CD4-positive, CD25-positive, alpha-beta regulatory T cell (primary cell): ENCODE results near the gene LRRC4B. TPM values are rescaled to one million over a fixed set of nuclear protein-coding genes. Genes with fewer than 3 reads are reported as not detected.

Experiments used
- ATAC-seq, 2 donors: fragments of 150-1000 bp; cut with Tn5 transposase; one replicate each; pipeline ENCODE4 v1.10.0; 2021; ENCODE audit warnings: low read depth in 2 of 2, moderate number of reproducible peaks in 2 of 2, moderate library complexity in 1 of 2
- DNase-seq, 3 donors: peaks; one replicate each; pipeline versions ENCODE4 v3.0.0 to v3.0.0-alpha.2; 2012 to 2022; ENCODE audit warnings: mixed read lengths in 1 of 3
- H3K27ac ChIP-seq: one replicate; pipeline ENCODE4 v1.7.0; 2013; ENCODE audit warnings: mild to moderate bottlenecking, low read length; ENCODE audit not compliant: insufficient read depth, poor library complexity, severe bottlenecking
- H3K27me3 ChIP-seq: one replicate; pipeline ENCODE4 v1.7.0; 2013; ENCODE audit warnings: low read length; ENCODE audit not compliant: control insufficient read depth, insufficient read depth
- H3K36me3 ChIP-seq: one replicate; pipeline ENCODE4 v1.7.0; 2013; ENCODE audit warnings: mild to moderate bottlenecking, low read length, moderate library complexity; ENCODE audit not compliant: control insufficient read depth, insufficient read depth
- H3K4me1 ChIP-seq: 2 replicates; pipeline ENCODE4 v1.7.0; 2013; ENCODE audit warnings: mild to moderate bottlenecking, low read length; ENCODE audit not compliant: insufficient read depth, control insufficient read depth, poor library complexity, severe bottlenecking
- H3K4me3 ChIP-seq: one replicate; pipeline ENCODE4 v1.7.0; 2013; ENCODE audit warnings: low read depth, mild to moderate bottlenecking, low read length, moderate library complexity
- H3K9me3 ChIP-seq, 2 experiments: 1 replicate in 1 of 2; 2 replicates in 1 of 2; pipeline ENCODE4 v1.7.0; 2013; ENCODE audit warnings: low read length in 2 of 2, mild to moderate bottlenecking in 1 of 2, moderate library complexity in 1 of 2; ENCODE audit not compliant: control insufficient read depth in 2 of 2
- H3K27ac Mint-ChIP-seq, 3 donors: one replicate each; pipeline ENCODE4 v1.8.0; 2020 to 2022; ENCODE audit warnings: mild to moderate bottlenecking in 3 of 3, mixed read lengths in 3 of 3, moderate library complexity in 2 of 3
- H3K27me3 Mint-ChIP-seq: one replicate; pipeline ENCODE4 v1.8.0; 2022; ENCODE audit warnings: mild to moderate bottlenecking, mixed read lengths
- H3K36me3 Mint-ChIP-seq: one replicate; pipeline ENCODE4 v1.8.0; 2020; ENCODE audit warnings: mixed read lengths
- H3K4me1 Mint-ChIP-seq, 4 donors: one replicate each; pipeline ENCODE4 v1.8.0; 2020 to 2022; ENCODE audit warnings: mixed read lengths in 4 of 4, mild to moderate bottlenecking in 1 of 4
- H3K4me3 Mint-ChIP-seq, 4 donors: one replicate each; pipeline ENCODE4 v1.8.0; 2020 to 2022; ENCODE audit warnings: mild to moderate bottlenecking in 4 of 4, mixed read lengths in 4 of 4, moderate library complexity in 3 of 4
- H3K9me3 Mint-ChIP-seq, 7 donors: one replicate each; pipeline ENCODE4 v1.8.0; 2020 to 2022; ENCODE audit warnings: mixed read lengths in 7 of 7, mild to moderate bottlenecking in 3 of 7, moderate library complexity in 2 of 7
- polyA plus RNA-seq, 4 donors: library from polyadenylated mRNA; unstranded; fragments of 300-500 nt; fragmentation: Illumina TruSeq; gene quantifications; one replicate each; pipeline ENCODE4 v1.2.3, GENCODE V29; 2021
- total RNA-seq: library from RNA; stranded (reverse); gene quantifications from one replicate; pipeline ENCODE4 v1.2.3, GENCODE V29; 2022

The LRRC4B gene
- total and polyA plus RNA-seq, 5 donors from 2014 or later: not detected

GRCh38 chr19:50518091-50519005, 49.9 kb downstream of the LRRC4B start:
- Mint-ChIP-seq H3K27me3 (peaks cover 7% of the 10 kb centered on the region), H3K27ac (no peak overlapping the region), H3K9me3 (peaks cover 0 to 2% (median 0%) of the 10 kb centered on the region in 7 donors), H3K4me3 (no peak overlapping the region), H3K36me3 (no peaks in the 10 kb centered on the region), H3K4me1 (no peaks in the 10 kb centered on the region)
- no peak for ATAC-seq
- no peaks in the 10 kb centered on the region for H3K4me1 ChIP-seq
- DNase-seq: no peak
- H3K36me3 ChIP-seq: no peaks in the 10 kb centered on the region
- no peak overlapping the region for H3K27ac ChIP-seq
- H3K27me3 ChIP-seq: no peaks in the 10 kb centered on the region
- H3K9me3 ChIP-seq: no peaks in the 10 kb centered on the region
- H3K4me3 ChIP-seq: no peak overlapping the region

DNA sequence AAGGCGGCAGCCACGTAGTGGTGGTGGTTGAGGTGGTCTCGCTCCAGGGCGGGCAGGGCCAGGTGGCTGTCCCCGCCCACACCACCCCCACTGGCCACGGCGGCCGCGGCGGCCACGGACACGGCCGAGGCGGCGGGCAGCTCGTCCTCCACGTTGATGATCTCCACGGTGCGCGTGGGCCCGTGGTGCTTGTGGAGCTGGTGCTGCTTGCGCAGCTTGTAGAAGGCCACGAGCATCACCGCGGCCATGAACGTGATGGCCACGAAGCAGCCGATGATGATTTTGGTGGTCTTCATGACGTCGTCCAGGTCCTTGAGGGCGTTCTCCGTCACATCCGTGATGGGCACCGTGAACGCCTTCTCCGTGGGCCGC, 50.5 kb downstream of the LRRC4B start:
- H3K27me3 Mint-ChIP-seq: peaks cover 7% of the 10 kb centered on the region
- Histone ChIP-seq H3K27me3 (no peaks in the 10 kb centered on the region), H3K27ac (no peak overlapping the region), H3K4me3 (no peak overlapping the region), H3K36me3 (no peaks in the 10 kb centered on the region), H3K9me3 (no peaks in the 10 kb centered on the region), H3K4me1 (no peaks in the 10 kb centered on the region)
- H3K4me1 Mint-ChIP-seq: peaks cover 0 to 2% (median 0%) of the 10 kb centered on the region in 4 donors
- H3K36me3 Mint-ChIP-seq: no peaks in the 10 kb centered on the region
- no peak for DNase-seq
- no peak overlapping the region for H3K4me3 Mint-ChIP-seq
- ATAC-seq: no peak
- peaks cover 0 to 2% (median 0%) of the 10 kb centered on the region in 7 donors for H3K9me3 Mint-ChIP-seq
- H3K27ac Mint-ChIP-seq: no peak overlapping the region

GRCh38 chr19:50516964-50517703, 51.1 kb downstream of the LRRC4B start:
- DNase-seq (no peak), ATAC-seq (no peak)
- Histone ChIP-seq H3K27me3 (no peaks in the 10 kb centered on the region), H3K27ac (no peak overlapping the region), H3K4me3 (no peak overlapping the region), H3K36me3 (no peaks in the 10 kb centered on the region), H3K9me3 (no peaks in the 10 kb centered on the region), H3K4me1 (no peaks in the 10 kb centered on the region)
- H3K4me3 Mint-ChIP-seq: no peak overlapping the region
- H3K36me3 Mint-ChIP-seq: no peaks in the 10 kb centered on the region
- peaks cover 7% of the 10 kb centered on the region for H3K27me3 Mint-ChIP-seq
- no peak overlapping the region for H3K27ac Mint-ChIP-seq
- peaks cover 0 to 2% (median 0%) of the 10 kb centered on the region in 7 donors for H3K9me3 Mint-ChIP-seq
- peaks cover 0 to 2% (median 0%) of the 10 kb centered on the region in 4 donors for H3K4me1 Mint-ChIP-seq

DNA sequence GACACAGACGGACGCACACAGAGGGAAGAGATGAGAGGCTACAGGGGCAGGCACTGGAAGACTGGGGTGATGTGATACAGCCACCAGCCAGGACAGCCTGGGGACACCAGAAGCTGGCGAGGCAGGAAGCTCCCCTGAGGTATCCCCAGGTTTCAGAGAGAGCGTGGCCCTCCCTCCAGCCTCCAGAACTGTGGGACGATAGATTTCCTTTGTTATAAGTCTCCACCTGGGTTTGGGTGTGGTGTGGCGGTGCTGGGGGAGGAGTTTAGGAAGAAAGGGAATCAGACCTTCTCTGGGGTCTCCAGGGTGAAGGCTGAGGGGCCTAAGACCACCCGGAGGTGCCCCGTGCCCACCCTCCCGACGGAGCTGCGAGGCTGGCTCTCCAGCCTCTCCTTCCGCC, 51.8 kb downstream of the LRRC4B start:
- H3K4me1 Mint-ChIP-seq: peaks cover 0 to 7% (median 1%) of the 10 kb centered on the region in 4 donors
- H3K27me3 ChIP-seq: no peaks in the 10 kb centered on the region
- H3K27ac Mint-ChIP-seq: no peak overlapping the region
- H3K27ac ChIP-seq: no peak overlapping the region
- H3K9me3 Mint-ChIP-seq: peaks cover 0 to 2% (median 0%) of the 10 kb centered on the region in 7 donors
- H3K36me3 Mint-ChIP-seq: no peaks in the 10 kb centered on the region
- H3K4me1 ChIP-seq: peaks cover 5% of the 10 kb centered on the region
- H3K4me3 ChIP-seq: no peak overlapping the region
- H3K27me3 Mint-ChIP-seq: peaks cover 11% of the 10 kb centered on the region
- ATAC-seq (no peak), DNase-seq (no peak)
- H3K4me3 Mint-ChIP-seq: no peak overlapping the region
- no peaks in the 10 kb centered on the region for H3K36me3 ChIP-seq
- no peaks in the 10 kb centered on the region for H3K9me3 ChIP-seq

DNA sequence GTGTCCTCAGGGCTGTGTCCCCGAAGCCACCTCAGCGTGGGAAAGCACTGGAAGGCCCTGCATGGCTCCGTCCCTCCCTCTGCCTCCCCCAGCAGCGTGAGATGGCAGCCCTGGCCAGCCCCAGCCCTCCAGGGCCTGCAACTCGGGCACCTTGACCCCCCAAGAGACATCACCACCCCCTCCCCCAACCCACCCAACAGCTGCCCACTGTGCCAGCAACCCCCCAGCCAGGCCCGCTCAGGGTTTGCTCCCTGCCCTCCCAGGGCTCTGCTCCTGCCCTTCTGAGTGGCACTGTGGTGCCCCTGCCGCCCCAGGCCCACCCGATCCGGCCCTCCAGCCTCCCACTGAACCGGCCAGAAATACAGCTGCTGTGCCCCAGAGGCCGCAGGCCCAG, 53.1 kb downstream of the LRRC4B start:
- ATAC-seq (no peak), DNase-seq (no peak)
- H3K36me3 Mint-ChIP-seq: no peaks in the 10 kb centered on the region
- no peak overlapping the region for H3K4me3 Mint-ChIP-seq
- no peaks in the 10 kb centered on the region for H3K27me3 ChIP-seq
- H3K4me1 Mint-ChIP-seq: peaks cover 0 to 19% (median 8%) of the 10 kb centered on the region in 4 donors
- H3K9me3 ChIP-seq: no peaks in the 10 kb centered on the region
- peaks cover 14% of the 10 kb centered on the region for H3K27me3 Mint-ChIP-seq
- H3K36me3 ChIP-seq: no peaks in the 10 kb centered on the region
- H3K27ac Mint-ChIP-seq: no peak overlapping the region
- H3K4me3 ChIP-seq: no peak overlapping the region
- no peak overlapping the region for H3K27ac ChIP-seq
- H3K9me3 Mint-ChIP-seq: peaks cover 0 to 2% (median 0%) of the 10 kb centered on the region in 7 donors
- peaks cover 16% of the 10 kb centered on the region for H3K4me1 ChIP-seq

DNA sequence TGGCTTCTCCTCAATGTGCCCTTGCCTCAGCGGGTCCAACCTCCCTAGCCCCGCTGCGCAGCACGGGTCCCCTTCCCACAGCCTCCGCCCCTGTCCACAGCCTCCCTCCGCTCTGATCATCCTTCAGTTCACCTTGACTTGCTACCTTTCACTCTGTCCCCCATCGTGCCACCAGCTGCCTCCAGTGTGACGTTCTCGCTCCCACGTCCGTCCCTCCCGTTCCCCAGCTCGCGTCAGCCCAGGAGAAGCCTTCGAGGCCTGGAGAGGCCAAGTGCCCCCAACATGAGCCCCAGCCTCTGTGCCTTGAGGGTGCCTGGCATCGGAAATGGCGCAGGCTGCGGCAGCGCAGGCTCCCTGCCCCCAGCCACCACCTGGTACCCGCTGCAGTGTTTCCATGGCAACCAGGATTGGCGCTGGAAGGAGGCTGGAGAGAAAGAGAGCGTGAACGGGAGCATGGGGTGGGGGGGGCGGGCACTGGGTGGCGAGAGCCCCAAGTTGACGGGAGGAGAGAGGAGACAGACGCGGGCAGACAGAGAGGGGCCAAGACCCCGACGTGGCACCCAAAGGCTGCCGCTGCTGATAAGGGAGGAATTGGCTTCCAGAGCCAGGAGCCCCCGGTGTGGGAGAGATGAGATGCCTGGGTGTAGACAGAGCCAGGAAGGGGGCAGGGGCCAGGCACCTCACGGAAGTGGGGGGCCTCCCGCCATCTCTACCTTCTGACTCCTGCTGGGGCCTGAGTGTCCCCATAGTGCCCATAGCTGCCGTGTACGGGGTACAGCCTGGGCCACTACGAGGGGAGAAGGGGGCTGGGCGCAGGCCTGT, 53.7 kb downstream of the LRRC4B start:
- no peak for DNase-seq
- Mint-ChIP-seq H3K9me3 (peaks cover 0 to 2% (median 0%) of the 10 kb centered on the region in 7 donors), H3K4me3 (peak overlapping the region in 1 of 4 donors; percentile 41), H3K4me1 (peaks cover 0 to 21% (median 8%) of the 10 kb centered on the region in 4 donors), H3K36me3 (no peaks in the 10 kb centered on the region), H3K27ac (peak overlapping the region in 1 of 3 donors; percentile 25), H3K27me3 (peaks cover 14% of the 10 kb centered on the region)
- H3K4me3 ChIP-seq: no peak overlapping the region
- ATAC-seq: no peak
- H3K27ac ChIP-seq: no peak overlapping the region
- peaks cover 16% of the 10 kb centered on the region for H3K4me1 ChIP-seq
- no peaks in the 10 kb centered on the region for H3K27me3 ChIP-seq
- no peaks in the 10 kb centered on the region for H3K36me3 ChIP-seq
- no peaks in the 10 kb centered on the region for H3K9me3 ChIP-seq

GRCh38 chr19:50513746-50514345, 54.4 kb downstream of the LRRC4B start, which contains the start of gene ASPDH:
TSS of gene ASPDH (minus strand) at chr19:50513913. CDS start at chr19:50513823, 90 bp downstream.
- Histone ChIP-seq H3K27ac (no peak within 1 kb of the TSS), H3K27me3 (no peaks in the 10 kb centered on the region), H3K4me1 (peaks cover 16% of the 10 kb centered on the region), H3K4me3 (no peak within 1 kb of the TSS), H3K9me3 (no peaks in the 10 kb centered on the region), H3K36me3 (no peaks in the 10 kb centered on the region)
- no peaks in the 10 kb centered on the region for H3K36me3 Mint-ChIP-seq
- H3K4me1 Mint-ChIP-seq: peaks cover 0 to 25% (median 8%) of the 10 kb centered on the region in 4 donors
- peaks cover 0 to 2% (median 0%) of the 10 kb centered on the region in 7 donors for H3K9me3 Mint-ChIP-seq
- peak within 1 kb of the TSS in 3 of 4 donors; percentile 41 to 68 (median 43) for H3K4me3 Mint-ChIP-seq
- peaks cover 14% of the 10 kb centered on the region for H3K27me3 Mint-ChIP-seq
- ATAC-seq: no peak
- DNase-seq: no peak
- peak within 1 kb of the TSS in 2 of 3 donors; percentile 64 to 80 for H3K27ac Mint-ChIP-seq
